ENCODE data around the gene GAL3ST2. TPM values are rescaled to one million over a fixed set of nuclear protein-coding genes. Genes with fewer than 3 reads are reported as not detected.

GAL3ST2 gene
- total RNA-seq, 2 donors from 2014 or later: 0.16 to 1.1 TPM

DNA sequence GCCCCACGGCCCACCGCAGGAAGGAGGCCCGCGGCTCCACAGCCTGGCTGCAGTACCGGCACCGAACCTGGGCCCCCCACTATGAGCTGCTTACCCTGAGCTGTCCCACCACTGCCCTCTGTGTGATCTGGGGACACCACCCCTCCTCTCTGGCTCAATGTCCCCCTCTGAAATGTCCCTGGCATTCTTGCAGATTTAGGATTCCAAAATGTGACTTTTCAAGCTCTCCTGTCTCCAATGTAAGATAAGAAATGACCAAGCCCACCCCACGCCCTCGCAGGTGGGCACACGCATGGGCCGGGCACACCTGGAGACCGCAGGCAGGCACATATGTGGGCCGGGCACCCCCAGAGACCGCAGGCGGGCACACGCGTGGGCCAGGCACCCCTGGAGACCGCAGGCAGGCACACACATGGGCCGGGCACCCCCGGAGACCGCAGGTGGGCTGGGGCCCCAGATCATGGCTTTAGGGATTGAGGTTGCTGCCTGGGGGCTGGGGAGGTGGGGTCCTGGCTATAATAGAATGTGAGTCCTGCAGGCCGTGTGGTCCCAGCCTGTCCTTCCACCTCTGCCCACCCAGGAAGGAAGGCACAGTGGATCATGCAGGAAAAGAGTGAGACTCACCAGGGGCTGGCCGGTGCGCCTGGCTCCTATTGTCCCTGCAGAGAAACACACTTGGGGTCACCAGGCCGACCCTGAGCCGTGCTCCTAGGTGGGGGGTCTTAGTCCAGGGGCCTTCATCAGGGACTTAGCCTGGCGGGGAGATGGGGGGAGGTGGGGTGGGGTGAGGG lies 74.9 kb downstream of the GAL3ST2 start:
- ATAC-seq (no peak), DNase-seq (ENCODE audit: low spot score in 2 of 2) (peak in 1 of 2 donors; percentile 23)
- Mint-ChIP-seq H3K36me3 (peaks cover 0 to 2% of the 10 kb centered on the region in 2 donors), H3K9me3 (no peaks in the 10 kb centered on the region), H3K27ac (peak overlapping the region in 1 of 2 donors; percentile 56)

DNA sequence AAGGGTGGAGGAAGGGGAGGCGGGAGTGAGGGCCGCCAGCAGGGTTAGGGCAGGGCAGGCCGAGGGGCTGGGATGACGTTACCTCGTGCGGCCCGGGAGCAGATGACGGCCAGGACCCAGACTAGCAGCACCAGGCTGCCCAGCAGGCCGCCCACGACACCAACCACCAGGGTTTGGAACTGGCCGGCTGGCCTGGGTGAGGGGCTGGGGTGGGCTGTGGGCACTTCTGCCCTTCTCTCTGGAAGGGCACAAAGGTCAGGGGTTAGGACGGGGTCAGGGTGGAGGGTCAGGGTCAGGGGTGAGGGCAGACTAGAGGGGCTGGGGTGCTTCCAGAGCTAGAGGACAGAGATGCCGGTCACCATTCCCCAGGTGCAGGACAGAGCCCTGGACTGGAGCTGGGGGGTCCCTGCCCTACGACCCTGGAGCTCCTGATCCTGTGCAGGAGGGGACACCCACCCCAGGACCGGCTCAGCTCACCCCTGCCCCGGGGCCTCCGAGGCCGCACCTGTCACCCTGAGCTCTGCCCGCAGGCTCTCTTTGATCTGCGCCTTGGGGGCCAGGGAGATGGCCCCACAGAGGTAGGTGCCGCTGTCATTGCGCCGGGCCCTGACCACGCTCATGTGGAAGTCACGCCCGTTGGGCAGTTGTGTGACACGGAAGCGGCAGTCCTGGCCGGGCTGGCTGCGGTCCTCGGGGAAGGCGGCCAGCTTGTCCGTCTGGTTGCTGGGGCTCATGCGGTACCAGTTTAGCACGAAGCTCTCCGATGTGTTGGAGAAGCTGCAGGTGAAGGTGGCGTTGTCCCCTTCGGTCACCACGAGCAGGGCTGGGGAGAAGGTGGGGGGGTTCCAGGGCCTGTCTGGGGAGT lies 75.7 kb downstream of the GAL3ST2 start:
- DNase-seq (ENCODE audit: low spot score in 2 of 2) (peak in 1 of 2 donors; percentile 53), ATAC-seq (no peak)
- H3K36me3 Mint-ChIP-seq: peaks cover 0 to 5% of the 10 kb centered on the region in 2 donors
- H3K27ac Mint-ChIP-seq: no peak overlapping the region
- no peaks in the 10 kb centered on the region for H3K9me3 Mint-ChIP-seq

DNA sequence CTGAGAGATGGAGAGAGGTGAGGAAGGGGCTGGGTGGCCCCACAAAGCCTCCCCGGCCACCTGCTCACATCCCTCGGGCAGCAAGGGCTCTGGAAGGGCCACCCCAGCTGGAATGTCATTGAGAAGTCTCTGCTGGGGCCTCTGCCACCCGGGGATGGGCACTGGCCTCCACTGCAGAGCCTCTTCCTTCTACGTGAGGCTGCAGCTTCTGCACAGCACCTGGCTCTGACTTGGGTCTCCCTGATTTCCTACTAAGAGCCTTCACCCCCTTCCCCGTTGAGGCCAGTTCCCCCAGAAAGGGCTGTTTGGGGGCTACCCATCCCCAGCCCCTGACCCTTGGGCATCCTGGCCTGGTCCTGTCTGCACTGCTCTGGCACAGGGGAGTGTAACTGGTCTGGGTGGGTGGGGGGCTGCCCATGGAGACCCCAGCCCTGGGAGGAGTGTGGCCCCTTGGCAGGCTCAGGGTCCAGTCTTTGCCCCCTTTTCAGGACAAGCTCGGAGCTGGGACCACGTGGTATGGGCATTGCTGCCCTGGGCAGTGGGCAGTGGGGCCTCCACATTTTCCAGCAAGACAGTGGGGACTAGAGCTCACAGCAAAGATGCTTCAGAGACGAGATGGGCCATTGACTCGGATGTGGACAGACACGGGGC lies 76.5 kb downstream of the GAL3ST2 start:
- Mint-ChIP-seq H3K36me3 (peaks cover 2 to 5% of the 10 kb centered on the region in 2 donors), H3K9me3 (no peaks in the 10 kb centered on the region), H3K27ac (no peak overlapping the region)
- ATAC-seq: no peak
- DNase-seq (ENCODE audit: low spot score in 2 of 2): peak in 1 of 2 donors; percentile 2

Other genes with a start within 250 kb of the GAL3ST2 start
- under 1 TPM in 1 of 2 donors, not detected in 1; 0.35 TPM for gene BOK, start 218.1 kb upstream of the GAL3ST2 start, total RNA-seq
- gene THAP4, start 139.7 kb upstream of the GAL3ST2 start, total RNA-seq: 10 to 100 TPM; 42.2 to 45.8 TPM
- gene ATG4B, start 139.1 kb upstream of the GAL3ST2 start, total RNA-seq: 100 to 1,000 TPM; 103 to 107 TPM
- 10 to 100 TPM; 85.5 to 92.9 TPM for gene DTYMK, start 90.0 kb upstream of the GAL3ST2 start, total RNA-seq
- gene ING5, start 74.8 kb upstream of the GAL3ST2 start, total RNA-seq: 10 to 100 TPM; 36.9 to 41.6 TPM
- gene D2HGDH, start 42.2 kb upstream of the GAL3ST2 start, total RNA-seq: 10 to 100 TPM; 22.1 to 38.2 TPM
- gene NEU4, start 32.4 kb downstream of the GAL3ST2 start, total RNA-seq: 1 to 10 TPM; 1.1 to 1.2 TPM
- 10 to 100 TPM; 22.5 to 25.4 TPM for gene PDCD1, start 82.1 kb downstream of the GAL3ST2 start, total RNA-seq
- under 1 TPM in 1 of 2 donors, not detected in 1; 0.09 TPM for gene RTP5, start 92.9 kb downstream of the GAL3ST2 start, total RNA-seq

Measured in activated naive CD4-positive, alpha-beta T cell treated with anti-CD3 and anti-CD28 coated beads, Interleukin-2, amount 50 U/mL, for 72 hours (primary cell).